Dermis microvascular lymphatic vessel endothelial cell (primary cell): ENCODE data around the gene FAM174C. TPM values are rescaled to one million over a fixed set of nuclear protein-coding genes. Genes with fewer than 3 reads are reported as not detected.

Experiments used
- DNase-seq, 2 donors: peaks; one replicate each; pipeline versions ENCODE4 v3.0.0 to v3.0.0-alpha.2; 2010; ENCODE audit warnings: low read depth in 2 of 2
- total RNA-seq: library from RNA; depleted of rRNA; stranded (reverse); fragments of >200 nt; gene quantifications from 2 replicates; pipeline ENCODE4 v1.2.1, GENCODE V29; 2014

Gene FAM174C
- total RNA-seq, 1 donor from 2014 or later = 16.4 TPM

- no peak for DNase-seq
Measured at GRCh38 chr19:1272423-1273262, 2.7 kb upstream of the FAM174C start.

DNA sequence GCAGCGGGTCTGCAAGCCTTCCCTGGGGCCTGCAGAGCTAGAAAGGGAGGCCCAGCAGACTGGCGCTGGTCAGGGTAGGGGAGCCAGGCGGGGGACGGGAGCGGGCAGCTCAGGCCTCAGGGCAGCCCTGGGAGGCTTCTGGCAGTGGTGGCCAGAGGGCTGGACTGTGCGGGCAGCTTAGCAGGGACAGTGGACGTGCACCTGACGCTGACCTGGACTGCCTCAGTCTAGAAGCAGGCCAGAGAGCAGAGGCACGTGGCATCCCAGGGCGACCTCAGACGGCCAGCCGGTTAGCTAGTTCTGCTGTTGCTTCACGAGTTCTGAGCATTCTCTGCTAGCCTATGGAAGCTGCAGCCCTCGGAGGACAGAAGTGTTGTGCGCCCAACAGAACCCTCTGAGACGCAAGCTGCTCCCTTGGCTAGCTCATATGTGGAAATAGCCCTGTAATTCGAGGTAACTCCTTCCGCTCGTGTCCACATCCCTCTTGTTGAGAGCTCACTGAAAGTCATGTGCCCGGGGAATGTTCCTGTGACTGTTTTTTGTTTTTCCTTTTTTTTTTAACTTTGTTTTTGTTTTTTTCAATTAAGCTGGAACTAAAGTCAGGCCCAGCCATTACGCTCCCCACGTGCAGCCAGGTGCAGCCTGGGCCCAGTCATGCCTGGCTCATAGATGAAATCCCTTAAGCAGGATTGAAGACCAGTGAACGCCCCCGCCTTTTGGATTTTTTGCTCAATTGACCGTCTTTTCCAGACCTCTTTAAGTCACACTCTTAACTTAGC, 1.9 kb upstream of the FAM174C start:
- no peak for DNase-seq

- no peak for DNase-seq
Measured at GRCh38 chr19:1274081-1274851, 1.1 kb upstream of the FAM174C start.

GRCh38 chr19:1274852-1275259, 474 bp upstream of the FAM174C start:
- DNase-seq = no peak

DNA sequence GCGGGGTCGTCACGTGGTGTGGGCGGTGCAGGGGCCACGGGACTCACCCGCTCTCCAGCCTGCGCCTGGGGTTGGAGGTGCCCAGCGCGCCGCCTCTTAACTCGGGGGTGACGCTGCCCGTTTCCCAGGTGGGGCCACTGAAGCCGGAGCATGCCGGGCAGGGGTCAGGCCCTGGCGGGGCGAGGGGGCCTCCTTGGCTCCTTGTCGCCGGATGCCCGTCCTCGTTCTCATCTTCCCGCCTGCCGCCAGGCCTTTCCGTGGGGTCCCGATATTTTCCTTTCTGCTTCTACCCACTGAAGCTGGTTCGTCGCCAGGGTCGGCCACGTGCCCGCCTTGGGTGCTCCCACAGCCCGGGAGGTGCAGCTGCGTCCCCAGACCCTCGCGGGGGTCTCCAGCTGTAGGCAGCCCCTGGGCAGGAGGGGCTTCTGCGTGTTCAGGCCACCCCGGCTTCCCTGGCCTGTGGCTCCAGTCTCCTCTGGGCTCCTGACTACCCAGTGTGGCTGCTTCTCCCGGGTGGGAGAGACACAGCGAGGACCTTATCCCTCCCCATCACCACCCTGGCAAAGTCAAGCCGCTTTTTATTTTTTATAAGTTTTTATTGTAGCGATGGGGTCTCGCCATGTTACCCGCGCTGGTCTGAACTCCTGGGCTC, 772 bp downstream of the FAM174C start:
- no peak for DNase-seq

DNA sequence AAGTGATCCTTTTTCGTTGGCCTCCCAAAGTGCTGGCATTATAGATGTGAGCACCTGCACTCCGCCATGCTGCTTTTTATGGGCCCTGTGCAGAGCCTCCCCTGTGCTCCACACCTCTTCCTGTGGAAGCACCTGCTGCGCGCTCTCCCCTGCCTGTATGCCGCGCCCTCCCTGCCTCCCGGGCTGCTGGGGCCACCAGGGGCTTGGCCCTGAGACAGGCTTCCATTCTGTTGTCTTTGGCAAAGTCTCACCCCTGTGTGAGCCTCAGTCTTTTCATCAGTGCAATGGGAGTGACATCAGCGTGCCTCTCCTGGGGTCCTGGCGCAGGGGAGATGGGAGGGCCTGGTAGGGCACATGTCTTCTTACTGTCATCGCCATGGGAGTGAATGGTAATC, 1.3 kb downstream of the FAM174C start:
- DNase-seq = peak in 1 of 2 donors; percentile 29

DNA sequence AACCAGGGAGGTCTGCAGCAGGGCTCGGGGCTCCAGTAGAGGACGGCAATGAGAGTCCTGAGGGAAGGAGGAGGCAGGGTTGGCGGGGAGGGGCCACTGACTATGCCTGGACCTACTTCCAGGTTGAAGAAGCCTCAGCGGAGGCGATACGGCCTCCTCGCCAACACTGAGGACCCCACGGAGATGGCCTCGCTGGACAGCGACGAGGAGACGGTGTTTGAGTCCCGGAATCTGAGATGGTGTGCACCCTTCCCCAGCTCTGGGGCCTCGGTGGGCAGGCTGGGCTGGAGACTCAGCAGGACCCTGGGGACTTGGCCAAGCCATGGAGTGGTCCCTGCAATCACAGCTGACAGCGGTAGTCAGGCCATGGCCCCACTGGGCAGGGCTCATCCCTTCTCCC, 1.7 kb downstream of the FAM174C start:
- DNase-seq = no peak

DNA sequence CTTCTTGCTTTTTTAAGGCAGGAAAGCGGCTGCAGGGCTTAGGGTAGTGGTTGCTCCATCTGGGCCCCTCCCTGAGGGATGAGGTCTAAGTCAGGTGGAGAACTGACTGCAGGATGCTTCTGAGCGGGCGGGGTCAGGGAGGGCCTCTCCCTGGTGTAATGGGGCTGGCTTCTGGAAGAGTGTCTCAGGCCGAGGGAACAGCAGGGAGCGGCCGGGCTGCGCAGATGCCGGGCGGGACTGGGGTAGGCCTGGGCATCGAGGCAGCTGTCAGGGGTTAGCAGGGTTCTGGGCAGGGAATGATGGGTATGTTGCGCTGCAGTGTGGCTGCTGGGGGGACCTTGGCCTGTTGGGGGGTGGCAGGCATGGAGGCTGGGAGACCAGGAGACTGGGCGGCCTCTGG, 2.7 kb downstream of the FAM174C start:
- DNase-seq = no peak

DNA sequence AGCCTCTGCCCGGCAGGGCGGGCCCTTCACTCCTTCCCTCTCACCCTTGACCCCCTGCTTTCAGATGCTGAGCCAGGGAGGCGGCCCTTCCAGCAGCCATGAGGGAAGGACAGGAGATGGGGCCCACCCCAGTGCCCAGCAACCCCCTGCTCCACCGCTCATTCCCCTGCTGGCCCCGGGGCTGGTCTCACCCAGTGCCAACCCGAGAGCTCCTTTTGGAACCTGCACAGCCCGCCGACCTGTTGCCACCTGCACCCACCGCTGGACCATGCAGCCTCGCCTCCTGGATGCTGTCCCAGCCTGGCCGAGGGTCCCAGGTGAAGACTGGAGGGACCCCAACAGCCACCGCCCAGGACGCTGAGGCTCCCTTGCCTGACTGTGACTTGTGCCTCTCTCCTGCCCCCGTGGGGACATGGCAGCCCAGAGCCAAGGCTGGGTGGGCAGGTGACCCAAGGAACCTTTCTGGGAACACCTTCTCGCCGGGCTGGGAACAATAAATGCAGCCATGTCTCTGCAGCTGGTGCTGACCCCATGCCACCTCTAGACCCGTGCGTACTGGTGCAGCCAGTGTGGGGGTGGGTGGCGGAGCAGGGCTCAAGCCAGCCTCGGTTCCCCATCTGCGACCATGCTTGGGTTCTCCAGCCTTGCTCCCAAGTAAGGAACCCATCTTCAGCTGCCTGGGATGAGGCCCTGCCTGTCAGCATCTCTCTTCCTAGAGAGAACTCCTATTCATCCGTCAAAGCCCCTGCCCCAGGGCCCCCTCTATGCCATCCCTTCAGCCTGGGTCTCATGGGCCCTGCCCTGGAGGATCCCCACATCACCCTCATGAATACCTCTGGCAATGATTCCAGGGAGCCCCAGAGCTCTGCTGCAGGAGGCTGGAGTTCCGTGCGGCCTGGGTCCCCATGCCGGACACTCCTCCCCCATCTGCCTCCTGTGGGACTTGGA, 3.7 kb downstream of the FAM174C start:
- DNase-seq = no peak

GRCh38 chr19:1279782-1280341, 4.5 kb downstream of the FAM174C start:
- DNase-seq = peak; percentile 74 to 82

GRCh38 chr19:1280636-1281568, 5.6 kb downstream of the FAM174C start:
- no peak for DNase-seq

DNA sequence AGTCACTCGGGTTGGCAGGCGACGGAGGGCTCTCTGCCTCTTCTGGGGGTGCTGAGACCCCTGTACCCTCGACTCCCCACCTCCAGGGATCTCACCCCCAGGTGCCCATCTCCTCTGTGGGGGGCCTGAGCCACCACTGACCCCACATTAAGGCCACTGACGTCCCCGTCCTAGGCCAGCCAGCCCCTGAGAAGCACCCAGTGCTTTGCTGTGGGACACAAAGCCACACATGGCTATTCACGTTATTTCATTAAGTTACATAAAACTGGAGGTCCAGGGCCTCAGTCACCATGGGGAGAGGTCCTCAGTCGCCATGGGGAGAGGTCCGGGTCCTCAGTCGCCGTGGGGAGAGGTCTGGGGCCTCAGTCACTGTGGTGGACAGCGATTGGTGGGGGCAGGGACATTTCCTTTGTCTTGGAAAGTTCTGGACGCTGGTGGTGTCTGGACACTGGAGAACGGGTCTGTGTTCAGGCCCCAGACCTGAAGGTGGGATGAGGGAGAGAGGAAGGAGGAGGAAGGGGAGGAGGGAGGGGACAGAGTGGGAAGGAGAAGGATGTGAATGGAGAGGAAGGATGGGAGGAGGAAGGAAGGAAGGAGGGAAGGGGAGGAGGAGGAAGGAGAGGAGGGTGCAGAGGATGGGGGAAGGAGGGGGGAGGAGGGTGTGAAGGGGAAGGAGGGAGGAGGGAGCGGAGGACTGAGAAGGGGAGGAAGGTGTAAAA, 6.4 kb downstream of the FAM174C start:
- DNase-seq = no peak

GRCh38 chr19:1282588-1283206, 7.4 kb downstream of the FAM174C start:
- no peak for DNase-seq

DNA sequence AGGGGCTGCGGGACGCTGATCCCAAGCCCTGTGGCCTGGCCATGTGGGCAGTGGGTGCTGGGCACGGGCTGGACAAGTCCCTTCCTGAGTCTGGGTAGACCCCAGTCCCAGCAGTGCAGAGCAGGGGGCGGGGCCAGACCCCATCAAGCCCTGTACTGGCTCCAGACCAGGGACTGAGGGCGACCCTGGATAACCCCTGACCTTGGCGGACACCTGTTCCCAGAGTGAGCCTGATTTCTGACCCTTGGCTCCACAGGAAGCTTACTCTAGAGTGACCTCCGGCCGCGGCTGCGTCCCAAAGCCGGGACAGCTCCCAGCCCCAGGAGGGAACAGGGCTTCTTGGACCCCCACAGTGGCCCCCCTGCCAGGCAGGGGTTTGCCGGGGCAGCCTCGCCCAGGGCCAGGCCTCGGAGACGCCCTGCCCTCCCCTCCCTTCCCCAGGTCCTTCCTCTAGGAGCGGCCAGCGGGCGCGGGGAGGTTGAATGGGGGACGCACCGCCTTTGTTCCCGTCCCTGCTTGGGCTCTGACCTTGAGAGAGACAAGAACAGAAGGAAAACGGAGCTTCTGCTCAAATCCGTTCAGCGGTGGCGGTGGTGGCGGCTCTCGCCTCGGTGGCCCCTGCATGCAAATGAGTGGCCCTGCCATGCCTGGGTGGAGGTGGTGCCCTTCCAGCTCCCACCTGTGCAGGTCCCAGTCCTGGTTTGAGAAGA, 8.0 kb downstream of the FAM174C start:
- DNase-seq = no peak

DNA sequence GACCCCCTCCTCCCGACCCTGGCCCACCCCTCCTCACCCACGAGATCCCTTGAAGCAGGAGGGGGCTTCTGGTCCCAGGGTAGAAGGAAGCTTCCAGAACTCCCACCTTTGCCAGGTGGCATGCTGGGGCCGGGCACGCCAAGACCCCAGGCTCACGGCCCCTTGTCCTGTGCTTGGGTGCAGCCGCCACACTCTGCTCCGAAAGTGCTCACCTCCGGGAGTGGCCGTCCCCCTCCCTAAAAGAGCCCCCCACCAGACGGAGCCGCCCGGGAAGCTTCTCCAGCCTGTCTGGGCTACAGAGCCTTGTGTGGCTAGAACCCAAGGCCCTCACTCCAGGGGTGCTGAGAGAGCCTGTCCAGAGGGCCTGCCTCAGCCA, 8.6 kb downstream of the FAM174C start:
- no peak for DNase-seq

GRCh38 chr19:1284293-1284978, 9.1 kb downstream of the FAM174C start:
- no peak for DNase-seq
